T-helper 22 cell (primary cell): ENCODE results near the gene CRB2.

Experiments used
- DNase-seq: peaks from one replicate; pipeline ENCODE4 v3.0.0-alpha.2; 2020; ENCODE audit warnings: low read depth

CRB2 gene

DNA sequence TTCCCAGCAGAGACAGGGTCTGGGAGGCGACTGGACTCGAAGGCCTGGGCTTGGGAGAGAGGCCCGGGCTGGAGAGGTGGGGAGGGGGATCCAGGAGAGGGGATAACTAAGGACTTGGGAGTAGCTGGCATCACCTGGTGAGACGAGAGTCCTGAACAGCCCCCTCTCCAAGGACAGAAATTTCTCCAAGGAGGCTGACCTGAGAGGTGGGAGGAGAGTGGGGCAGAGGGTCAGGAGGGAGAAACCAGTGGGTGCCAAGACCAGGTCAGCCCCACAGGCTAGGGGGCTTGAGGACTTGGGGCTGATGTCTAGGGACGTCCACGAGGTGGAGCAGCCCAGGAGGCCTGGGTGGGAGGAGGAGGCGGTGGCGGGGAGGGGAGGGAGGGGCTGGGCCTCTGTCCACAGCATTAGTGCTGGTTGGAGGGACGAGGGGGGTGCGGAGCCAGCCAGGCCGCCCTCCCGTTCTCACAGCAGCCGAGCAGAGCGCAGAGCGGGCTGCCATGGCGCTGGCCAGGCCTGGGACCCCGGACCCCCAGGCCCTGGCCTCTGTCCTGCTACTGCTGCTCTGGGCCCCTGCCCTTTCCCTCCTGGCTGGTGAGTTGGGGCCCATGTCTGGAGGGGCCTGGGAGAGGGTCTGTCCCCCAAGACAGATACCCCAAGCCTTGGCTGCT lies at the start of gene CRB2:
Gene CRB2 (plus strand): TSS at position 437 of the 671 bp plus-strand sequence. CDS start 64 bp downstream, at position 501.
- no peak for DNase-seq

DNA sequence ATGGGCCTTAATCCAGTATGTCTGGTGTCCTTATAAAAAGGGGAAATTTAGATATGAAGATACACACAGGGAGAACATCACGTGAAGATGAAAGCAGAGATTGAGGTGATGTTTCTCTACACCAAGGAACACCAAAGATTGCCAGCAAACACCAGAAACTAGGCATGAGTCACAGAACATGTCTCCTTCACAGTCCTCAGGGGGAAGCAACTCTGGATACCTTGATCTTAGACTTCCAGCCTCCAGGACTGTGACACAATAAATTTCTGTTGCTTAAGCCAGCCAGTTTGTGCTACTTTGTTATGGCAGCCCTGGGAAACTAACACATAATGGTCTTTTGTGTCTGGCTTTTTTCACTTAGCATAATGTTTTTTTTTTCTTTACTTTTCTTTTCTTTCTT lies 46.4 kb upstream of the CRB2 start:
- no peak for DNase-seq

DNA sequence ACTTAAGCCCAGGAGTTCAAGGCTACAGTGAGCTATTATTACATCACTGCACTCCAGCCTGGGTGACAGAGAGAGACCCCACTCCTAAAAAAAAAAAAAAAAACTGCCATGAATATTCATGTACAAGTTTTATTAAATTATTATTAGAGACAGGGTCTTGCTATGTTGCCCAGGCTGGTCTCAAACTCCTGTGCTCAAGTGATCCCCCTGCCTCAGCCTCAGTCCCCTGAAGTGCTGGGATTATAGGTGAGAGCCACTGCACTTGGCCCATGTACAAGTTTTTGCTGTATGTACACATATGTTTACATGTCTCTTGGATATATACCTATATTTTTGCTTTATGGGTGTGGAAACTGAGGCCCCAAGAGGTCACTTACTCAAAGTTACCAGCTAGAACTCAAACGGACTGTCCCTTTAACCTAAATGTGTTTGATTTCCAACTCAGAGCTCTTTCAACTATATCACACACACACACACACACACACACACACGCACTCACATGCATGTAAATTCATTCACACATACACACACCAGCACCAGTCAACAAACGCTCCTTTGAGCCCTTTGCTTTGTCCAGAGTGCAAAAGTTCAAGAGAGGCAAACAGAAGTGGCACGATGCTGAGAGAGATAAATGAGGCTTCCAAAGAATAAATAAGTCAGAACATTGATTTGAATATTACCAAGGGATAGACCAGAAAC lies 45.3 kb upstream of the CRB2 start:
- DNase-seq: no peak

DNA sequence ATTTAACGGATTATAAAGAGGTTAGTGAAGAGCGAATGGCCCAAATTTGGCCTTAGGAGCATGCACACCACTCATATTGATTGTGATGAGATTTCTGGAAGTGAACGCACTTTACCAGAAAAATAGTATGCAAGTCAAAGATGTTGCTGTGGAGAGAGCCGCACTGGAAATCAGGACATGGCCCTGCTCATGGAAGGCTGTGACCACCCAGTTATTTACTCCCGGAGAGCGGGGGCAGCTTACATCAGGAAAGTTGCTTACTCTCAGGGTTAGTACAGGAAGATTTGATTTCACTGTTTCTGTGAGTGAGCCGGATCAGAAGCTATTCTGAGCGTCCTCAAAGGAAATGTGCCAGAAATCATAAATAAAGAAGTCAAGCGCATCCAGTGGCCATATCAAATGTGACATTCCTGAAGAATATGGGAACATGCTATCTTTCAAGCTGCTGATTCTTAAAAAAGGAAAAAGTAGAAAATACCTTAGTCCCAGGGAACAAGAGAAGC lies 44.7 kb upstream of the CRB2 start:
- no peak for DNase-seq

DNA sequence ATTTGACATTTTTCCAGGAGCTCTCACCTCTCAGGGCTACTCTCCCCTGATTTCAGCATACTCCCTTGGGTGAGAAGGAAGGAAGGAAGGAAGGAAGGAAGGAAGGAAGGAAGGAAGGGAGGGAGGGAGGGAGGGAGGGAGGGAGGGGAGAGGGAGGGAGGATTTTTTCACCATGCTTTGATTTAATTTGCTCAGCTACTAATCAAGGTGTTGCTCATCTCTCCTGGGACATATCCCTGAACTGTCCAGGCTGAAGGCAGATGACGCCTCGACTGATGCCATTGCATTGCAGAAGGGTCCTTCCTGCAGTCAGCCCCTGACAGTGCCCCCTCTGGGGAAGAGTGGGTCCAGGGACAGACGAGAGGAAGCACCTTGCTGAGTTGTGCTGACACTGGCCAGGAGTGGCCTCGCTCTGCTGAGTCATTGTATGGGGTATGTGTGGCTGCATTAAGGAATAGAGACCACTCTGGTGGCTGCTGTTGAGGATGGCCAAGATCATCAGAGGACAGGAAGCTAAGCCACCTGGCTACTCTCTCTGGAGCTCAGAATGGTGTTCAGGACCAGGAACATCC lies 43.6 kb upstream of the CRB2 start:
- DNase-seq: no peak

- no peak for DNase-seq
Observed at GRCh38 chr9:123314617-123315016, 41.4 kb upstream of the CRB2 start.

- DNase-seq: no peak
Observed at GRCh38 chr9:123315635-123316034, 40.4 kb upstream of the CRB2 start.

- DNase-seq: no peak
Observed at GRCh38 chr9:123316053-123316718, 39.8 kb upstream of the CRB2 start.

DNA sequence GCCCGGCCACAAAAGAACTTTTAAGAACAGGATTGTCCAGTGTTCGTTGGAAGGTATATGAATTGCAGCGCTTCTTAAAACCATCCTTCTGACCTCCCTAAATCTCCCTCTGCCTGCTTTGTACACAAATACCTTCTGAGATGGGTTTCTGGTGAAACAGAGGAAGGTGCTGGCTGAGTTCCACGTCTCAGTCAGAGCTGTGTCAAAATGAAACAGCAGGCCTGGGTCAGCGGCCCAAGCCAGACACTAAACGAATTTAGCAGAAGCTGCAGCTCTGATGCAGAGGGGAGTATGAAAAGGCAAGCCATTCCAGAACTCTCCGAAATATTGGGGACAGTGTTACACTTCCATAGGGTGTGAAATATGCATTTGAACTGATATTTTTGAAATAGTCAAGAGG lies 37.8 kb upstream of the CRB2 start:
- no peak for DNase-seq

DNA sequence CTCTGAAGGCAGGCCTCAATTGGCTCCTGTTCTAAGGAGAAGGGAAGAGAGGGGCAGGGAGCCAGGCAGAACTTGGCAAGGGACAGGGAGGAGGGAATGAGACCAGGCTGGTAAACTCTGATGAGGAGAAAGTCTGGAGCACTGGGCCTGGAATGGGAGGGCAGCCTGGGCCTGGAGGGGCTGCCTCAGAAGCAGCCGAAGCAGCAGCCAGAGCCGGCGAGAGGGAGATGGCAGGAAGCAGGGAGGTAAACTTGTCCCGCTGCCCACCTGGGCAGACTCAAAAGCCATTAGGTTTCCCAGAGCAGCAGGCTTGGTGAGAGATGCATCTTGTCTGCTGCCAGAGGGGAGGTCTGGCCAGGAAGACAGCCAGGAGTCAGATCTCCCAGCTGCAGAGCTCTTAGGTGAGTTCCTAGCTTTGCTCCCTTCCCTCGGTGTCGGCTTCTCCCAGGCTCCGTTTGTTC lies 37.0 kb upstream of the CRB2 start:
- no peak for DNase-seq

DNA sequence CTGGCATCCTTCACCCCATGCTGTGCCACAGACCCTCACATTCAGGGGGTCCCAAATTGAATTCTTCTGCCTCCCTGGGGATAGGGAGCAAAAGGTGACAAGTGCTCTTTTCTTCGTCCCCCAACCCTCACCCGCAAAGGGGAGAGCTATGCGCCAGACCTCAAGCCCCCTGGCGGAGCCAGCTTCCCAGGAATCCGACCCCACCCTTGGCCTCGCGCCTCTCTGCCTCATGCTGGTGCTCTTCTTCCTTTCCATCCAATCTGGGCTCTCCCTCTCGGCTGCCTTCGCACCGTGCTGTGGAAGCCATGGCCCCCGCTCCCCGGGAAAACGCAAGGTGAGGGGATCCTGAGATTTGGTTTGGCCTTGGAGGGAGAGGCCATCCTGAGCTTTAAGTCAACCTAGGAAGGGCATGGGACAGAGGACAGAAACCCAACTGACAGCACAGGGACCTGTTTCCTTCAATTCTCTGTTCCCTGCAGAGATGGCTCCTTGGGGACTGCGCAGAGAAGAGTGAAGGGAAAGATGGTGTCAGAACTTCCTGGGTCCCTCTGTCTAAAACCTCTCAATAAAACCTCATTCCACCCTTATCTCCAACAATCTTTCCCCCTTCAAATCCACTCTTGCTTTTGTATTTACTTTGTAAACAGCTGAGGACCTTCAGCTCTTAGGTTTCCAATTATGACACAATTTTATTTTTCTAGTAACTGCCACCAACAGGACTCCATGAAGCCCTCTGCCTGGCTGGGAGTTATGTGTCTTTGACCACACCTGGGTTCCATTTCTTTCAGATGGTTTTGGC lies 36.3 kb upstream of the CRB2 start:
- DNase-seq: no peak

DNA sequence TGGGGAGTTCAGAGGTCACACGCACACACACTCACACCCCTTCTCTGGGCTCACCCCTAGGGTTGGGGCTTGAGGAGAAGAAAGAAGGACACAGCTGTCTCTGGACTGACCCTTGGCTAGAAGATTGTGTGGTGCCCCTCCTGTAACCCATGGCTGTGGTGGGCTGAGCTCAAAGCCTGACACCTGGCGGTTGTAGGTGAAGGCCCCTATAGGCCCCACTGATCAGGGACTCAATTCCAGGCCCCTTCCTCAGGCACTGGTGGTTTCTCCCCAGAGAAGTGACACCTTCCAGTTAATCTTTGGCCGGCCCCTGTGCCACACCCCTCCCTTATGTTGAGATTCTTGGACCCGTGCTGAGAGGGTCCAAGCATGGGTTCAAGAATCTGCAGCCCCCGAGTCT lies 35.2 kb upstream of the CRB2 start:
- no peak for DNase-seq

DNA sequence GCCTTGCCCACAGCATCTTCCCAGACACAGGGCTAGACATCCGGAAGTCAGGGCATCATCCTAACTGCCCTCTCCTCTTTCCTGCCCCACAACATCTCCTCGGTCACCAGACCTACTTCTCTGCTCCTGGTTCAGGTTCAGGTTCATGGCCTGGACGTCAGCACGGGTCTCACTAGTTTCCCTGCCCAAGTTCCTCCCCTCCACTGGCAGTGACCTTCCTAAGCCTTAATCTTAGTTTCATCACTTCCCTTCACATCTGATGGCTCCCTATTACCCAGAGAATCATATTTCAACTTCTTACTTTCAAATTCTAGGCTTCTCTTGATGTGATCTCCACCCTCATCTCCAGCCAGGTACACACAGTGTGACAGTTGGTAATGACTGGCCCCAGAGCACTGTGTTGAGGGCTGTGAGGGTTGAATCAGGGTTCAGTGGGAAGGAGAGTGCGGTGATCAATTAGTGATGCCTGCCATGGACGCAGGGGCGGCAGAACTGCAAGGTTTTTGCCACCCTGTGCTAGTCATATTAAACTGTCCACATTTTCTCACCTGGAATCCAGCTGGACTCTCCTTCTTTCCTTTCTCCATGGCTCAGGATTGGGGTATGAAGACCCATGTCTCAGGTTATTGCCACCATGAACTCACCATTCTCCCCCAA lies 34.3 kb upstream of the CRB2 start:
- DNase-seq: no peak

GRCh38 chr9:123322273-123323195 lies 33.5 kb upstream of the CRB2 start:
- DNase-seq: peak; percentile 13

GRCh38 chr9:123323196-123324013 lies 32.6 kb upstream of the CRB2 start:
- no peak for DNase-seq

DNA sequence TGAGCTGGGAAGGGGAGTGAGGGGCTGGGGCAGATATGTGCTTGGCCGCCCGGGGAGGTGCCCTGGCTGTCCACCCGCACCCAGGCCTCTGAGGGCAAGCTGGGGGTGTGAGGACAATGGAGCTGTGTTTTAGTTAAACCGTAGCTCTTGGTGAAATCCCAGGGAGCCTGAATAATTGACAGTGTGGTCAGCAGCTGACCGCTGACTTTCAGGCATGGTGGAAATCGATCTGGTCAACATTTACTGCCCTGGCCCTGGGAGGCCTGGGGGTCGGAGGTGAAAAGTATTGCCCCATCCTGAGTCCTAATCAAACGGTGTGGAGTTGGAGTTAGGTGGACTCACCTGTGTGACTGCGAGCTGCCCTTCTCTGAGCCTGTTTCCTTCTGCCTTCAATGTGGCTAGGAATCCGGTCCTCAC lies 31.2 kb upstream of the CRB2 start:
- no peak for DNase-seq

DNA sequence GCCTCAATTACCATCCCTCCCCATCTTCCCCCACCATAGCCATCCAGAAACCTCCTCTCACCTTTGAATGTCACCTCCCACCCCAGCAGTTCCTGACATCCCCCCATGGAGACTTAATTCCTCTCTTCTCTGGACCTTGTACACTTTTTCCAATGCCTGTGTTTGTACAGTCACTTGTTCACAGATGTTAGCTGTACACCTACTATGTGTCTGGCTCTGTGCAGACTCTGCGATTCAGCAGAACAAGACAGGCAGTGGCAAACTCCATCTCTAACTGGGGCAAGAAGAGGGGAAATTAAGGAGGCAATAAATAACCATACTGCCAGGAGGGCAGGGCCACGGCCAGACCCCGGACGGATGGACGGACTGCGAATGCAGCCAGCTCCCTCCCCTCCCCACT lies 29.8 kb upstream of the CRB2 start:
- DNase-seq: no peak

DNA sequence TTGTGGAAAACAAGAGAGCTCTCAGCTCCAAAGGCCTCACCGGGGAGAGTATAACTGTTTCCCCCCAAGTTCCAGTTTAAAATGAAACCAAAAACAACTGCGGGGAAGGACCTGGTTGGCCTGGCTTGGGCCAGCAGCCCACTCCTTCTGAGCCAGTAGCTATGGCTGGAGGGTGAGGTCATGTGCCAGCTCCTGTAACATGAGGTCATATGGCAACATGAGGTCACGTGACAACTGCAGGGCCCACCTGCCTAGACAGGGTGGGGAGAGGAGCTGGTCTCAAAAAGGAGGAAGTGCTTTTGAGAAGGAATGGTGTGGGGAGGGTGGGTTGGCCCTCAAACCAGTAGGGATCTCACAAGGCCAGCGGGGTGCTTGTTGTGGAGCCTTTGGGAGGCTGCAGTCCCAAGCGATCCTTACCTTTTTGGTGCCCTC lies 29.3 kb upstream of the CRB2 start:
- no peak for DNase-seq

DNA sequence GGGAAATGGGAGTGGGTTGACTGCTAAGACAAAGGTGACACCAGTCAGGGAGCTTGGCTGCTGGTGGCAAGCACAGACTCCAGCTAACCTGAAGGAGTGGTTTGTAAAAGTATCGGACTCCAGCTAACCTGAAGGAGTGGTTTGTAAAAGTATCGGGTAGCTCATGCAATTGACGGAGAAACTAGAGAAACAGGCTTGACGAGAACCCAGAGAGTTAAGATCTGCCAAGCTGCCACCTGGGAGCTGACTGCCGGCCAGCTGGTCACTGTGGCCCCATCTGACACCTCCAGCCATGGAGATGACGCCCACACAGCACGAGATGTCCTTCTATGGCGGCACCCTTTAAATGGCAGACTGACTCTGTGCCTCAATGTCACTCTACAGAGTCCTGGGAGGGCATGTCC lies 28.3 kb upstream of the CRB2 start:
- no peak for DNase-seq
